CD4-positive, alpha-beta T cell treated with Interferon alpha-2 for 1 hour (primary cell): Measurements from ENCODE around the gene TTLL8.
A peak's percentile ranks its signal among the peaks of the same experiment; 100 is the strongest.
"Not testable (repeated sequence)": the region's sequence is repeated elsewhere in the genome, so short reads cannot be mapped to it uniquely, and the experiment has no call there.

Source experiments
- DNase-seq, 2 donors: peaks; one replicate each; pipeline ENCODE4 v3.0.0-alpha.2; 2020 to 2022

Gene TTLL8

DNA sequence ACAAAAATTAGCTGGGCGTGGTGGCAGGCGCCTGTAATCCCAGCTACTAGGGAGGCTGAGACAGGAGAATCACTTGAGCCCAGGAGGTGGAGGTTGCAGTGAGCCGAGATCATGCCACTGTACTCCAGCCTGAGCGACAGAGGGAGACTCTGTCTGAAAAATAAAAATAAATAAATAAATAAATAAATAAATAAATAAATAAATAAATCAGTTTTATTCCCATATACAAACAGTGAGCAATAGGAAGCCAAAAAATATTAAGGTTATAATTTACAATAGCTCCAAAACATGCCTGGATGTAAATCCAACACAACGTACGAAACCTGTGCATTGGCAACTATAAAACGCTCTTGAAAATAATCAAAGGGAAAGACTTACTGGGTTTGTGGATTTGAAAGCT lies 76.3 kb downstream of the TTLL8 start:
- DNase-seq, result not testable (repeated sequence)

DNA sequence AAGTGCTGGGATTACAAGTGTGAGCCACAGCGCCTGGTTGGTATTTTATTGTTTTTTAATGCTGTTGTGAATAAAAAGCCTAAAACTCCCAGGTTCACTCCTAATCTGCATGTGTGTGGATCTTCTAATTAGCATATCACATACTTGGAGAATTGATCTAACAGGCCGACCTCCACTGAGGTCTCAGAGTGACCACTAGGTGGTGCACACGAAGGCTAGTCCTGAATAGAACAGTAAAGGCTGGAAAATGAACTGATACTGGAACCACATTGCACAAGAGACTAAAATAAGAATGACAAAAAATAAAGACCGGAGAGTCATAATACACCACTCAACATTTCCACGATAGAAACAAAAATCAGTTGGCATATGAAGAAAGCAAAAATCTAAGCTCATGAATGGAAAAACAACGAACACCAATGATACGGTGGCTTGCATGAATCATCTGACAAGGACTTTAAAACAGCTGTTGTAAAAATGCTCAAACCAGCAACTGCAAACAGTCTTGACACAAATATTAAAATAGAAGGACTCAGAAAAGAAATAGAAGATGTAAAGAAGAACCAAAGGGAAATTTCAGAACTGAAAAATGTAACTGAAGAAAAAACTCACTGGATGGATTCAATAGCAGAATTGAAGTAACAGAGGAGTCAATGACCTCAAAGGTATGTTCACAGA lies 78.4 kb downstream of the TTLL8 start:
- peak in 1 of 2 donors; percentile 56 for DNase-seq

DNA sequence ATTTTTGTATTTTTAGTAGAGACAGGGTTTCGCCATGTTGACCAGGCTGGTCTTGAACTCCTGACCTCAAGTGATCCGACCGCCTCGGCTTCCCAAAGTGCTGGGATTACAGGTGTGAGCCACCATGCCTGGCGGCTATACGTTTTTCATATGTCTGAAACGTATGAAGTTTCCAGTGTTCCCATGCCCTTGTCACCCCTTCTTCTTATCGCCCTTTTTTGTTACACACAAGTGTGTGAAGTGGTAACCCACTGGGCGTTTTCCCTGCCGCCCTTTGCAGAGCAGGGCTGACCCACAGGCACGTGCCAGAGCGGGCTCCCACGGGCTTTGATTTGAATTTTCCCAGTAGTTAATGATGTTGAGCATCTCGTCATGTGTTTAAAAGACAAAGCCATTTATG lies 80.5 kb downstream of the TTLL8 start:
- no peak for DNase-seq

DNA sequence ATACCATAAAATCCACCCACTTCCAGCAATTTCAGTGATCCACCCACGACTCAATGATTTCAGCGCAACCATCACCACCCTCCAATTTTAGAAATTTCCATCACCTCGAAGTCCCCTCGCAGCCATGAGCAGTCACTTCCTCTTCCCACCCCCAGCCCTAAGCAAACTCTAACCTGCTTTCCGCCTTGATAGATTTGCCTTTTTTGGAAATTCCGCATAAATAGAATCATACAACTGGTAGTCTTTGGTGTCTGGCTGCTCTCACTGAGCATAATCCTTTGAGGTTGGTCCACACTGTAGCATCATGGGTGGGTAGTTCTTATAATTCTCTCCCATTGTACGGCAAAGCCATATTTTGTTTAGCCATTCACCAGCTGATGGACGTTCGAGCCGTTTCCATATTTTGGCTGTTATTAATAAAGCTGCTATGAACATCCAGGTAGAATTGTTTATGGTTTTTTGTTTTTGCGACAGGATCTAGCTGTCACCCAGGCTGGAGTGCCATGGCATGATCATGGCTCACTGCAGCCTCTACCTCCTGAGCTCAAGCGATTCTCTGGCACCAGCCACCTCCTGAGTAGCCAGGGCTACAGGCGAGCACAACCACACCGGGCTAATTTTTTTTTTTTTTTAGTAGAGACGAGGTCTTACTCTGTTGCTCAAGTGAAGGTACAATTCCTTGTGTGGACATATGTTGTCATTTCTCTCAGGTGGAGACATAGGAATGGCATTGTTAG lies 81.5 kb downstream of the TTLL8 start:
- DNase-seq, result peak; percentile 55 to 78

DNA sequence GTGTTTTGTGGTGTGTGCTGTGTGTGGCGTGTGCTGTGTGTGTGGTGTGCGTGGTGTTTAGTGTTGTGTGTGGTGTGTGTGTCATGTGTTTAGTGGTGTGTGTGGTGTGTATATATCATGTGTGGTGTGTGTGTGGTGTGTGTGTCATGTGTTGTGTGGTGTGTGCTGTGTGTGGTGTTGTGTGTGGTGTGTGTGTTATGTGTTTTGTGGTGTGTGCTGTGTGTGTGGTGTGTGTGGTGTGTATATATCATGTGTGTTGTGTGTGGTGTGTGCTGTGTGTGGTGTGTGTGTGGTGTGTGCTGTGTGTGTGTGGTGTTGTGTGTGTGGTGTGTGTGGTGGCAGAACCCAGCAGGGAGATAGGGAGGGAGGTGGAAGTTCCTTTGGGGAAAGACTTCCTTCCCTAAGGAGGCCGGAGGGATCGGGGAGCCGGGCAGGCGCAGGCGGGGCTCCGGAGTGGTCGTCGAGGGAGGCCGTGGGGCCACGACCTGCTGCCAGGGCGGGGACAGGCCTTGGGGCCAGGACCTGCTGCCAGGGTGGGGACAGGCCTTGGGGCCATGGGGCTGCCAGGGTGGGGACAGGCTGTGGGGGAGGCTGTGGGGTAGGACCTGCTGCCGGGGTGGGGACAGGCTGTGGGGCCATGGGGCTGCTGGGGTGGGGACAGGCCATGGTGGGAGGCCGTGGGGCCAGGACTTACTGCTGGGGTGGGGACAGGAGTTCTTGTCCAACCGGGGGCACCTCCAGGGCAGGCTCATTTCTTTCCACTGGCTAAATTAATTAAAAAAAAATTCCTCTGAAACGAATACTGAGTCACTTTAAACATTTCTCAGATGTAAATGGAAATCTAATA lies 82.3 kb downstream of the TTLL8 start:
- peak in 1 of 2 donors; percentile 35 for DNase-seq

DNA sequence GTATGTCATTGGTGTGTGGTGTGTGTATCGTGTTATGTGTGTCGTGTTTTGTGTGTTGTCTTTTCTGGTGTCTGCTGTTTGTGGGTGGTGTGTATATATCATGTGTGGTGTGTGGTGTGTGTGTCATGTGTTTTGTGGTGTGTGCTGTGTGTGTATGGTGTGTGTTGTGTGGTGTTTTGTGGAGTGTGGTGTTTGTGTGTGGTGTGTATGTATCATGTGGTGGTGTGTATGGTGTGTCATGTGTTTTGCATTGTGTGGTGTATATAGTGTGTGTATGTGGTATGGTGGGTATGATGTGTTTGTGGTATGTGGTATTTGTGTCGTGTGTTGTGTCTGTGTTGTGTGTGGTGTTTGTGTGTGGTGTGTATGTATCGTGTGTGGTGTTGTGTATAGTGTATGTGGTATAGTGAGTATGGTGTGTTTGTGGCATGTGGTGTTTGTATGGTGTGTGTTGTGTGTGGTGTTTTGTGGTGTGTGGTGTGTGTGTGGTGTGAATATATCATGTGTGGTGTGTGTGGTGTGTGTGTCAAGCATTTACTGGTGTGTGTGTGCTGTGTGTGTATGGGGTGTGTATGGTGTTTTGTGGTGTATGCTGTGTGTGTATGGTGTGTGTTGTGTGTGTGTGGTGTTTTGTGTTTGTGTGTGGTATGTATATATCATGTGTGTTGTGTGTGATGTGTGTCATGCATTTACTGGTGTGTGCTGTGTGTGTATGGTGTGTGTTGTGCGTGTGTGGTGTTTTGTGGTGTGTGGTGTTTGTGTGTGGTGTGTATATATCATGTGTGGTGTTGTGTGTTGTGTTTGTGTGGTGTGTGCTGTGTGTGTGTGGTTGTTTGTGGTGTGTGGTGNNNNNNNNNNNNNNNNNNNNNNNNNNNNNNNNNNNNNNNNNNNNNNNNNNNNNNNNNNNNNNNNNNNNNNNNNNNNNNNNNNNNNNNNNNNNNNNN lies 84.8 kb downstream of the TTLL8 start:
- DNase-seq, result peak in 1 of 2 donors; percentile 18

DNA sequence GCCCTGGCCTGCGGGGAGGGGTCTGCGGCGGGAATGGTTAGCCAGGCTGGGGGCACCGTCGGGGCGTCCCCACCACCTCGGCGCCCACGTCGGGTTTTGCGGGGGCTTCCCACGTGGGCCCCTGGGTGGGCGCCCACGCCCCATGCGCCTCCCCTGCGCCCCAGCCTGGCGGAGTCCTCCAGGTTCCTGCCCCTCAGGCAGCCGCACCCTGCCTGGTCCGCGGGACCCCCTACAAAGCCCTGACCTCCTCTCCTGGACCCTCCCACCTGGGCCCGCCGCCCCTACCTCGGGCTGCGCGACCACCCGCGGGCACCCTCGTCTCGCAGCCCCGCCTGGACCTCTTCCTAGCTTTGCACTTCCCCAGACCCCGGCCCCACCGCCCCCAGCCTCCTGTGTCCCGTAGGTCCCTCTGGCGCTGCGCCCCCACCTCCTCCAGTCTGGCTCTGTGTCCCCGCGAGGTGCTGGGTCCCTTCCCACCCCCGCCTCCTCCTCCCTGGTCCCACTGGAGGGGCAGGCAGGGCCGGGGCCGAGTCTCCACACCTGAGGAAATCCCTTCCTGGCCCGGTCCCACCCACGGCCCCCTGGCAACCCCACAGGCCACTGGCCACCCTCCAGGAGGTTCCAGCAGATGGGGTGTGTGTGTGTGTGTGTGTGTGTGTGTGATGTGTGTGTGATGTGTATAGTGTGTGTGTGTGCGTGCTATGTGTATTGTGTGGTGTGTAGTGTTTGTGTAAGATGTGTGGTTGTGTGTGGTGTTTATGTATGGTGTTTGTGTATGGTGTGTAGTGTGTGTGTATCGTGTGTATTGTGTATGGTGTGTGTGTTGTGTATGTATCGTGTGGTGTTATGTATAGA lies 85.7 kb downstream of the TTLL8 start:
- no peak for DNase-seq

DNA sequence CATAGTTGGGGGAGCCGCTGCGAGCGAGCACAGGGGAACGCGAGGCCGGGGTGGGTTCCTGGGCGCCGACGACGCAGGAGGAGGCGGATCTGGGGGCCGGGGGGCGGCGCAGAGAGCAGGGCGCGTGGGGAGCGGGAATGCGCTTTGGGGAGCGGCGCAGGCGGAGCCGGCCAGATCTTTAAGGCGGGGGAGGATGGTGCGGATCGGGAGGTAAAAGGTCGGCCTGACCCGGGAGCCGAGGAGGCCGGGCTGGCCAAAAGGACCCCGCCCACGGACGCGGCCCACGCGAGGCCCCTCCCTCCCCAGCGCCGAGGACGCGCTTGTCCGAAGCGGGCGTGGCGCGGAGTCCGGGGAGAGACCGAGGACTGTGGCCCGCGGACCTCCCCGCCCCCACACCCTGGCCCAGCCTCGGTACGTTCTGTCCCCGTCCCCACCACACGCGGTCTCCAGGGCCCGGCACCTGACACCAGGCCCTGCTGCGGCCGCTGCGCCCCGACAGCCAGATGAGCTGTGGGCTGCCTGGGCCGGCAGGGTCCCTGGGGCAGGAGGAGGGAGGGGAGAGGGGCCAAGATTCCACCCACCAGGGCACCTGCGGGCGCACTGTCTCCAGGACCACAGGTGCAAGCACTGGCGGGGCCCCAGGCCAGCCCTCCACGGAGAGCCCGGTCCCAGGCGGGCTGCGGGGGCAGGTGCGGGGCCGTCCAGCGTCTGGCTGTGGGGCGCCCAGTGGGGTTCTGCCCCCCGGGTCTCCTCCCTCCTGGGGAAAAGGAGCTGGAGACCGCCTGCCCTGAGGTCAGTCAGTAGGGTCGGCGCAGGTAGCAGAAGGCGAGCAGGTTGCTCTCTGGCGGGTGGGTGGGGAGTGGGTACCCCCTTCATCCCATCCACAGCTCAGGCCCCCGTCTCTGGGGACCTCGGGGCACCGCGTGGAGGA lies 86.6 kb downstream of the TTLL8 start:
- peak; percentile 33 to 60 for DNase-seq

DNA sequence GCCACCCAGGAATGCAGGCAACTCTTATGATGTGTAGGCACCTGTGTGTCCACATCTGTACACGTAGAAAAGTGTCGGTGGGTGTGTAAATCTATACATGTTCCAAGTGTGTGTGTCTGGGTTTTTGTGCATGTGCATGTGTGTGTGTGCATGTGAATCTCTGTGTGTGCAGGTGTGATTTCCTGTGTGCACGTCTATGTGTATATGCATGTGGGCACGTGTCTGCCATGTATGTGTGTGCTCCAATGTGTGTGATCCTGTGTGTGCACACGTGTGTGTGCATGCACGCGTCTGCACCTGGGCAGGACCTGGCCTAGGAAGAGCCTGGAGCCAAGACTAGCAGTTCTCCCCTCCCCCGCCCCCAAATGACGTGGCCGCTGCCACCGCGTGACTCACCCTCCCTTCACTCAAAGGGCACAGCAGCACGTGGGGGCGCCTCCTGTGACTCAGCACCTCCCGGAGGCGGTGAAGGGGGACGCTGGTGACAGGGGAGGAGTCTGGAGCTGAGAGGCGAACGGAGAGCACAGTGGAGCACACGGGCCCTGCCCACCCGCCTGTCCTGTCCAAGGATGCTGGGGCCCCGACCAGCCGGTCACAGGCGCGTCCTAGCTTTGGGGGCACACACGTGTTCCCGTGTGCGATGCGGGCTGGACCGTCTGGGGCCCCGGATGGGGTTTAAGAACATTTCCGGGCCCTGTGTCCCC lies 87.4 kb downstream of the TTLL8 start:
- DNase-seq, result peak; percentile 93 to 94

DNA sequence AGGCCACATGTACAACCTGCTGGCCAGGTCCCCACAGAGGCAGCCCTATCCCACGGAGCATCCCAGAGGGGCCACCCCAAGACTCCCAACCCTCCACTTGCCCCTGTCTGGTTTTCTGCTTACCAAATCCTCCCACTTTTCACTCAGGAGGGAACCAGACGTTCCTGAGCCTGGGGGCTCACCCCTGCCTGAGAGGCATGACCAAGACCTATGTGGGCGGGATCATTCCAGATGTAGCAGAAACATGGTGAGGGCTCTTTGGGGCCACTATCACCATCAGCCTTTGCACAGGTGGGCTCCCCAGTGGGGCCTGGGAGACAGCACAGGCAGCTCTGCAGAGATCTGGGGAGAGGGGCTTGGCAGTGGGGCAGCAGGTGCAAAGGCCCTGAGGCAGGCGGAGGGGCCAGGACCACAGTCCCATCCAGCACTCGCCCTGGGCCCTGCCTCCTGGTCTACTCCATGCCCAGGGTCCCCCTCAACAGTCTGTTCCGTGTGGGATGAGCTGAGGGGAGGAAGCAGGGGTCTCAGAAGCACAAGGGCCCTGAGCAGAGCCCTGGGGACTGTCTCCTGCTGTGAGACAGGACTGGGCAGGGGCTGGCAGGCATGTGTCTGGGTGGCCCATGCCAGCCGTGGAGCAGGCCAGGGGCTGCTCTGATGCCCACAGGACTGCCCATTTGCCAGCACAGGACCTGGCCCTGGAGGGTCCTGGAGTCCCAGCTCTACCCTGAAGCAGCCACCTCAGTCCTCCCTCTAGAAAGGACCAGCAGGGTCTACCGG lies 88.2 kb downstream of the TTLL8 start:
- no peak for DNase-seq

DNA sequence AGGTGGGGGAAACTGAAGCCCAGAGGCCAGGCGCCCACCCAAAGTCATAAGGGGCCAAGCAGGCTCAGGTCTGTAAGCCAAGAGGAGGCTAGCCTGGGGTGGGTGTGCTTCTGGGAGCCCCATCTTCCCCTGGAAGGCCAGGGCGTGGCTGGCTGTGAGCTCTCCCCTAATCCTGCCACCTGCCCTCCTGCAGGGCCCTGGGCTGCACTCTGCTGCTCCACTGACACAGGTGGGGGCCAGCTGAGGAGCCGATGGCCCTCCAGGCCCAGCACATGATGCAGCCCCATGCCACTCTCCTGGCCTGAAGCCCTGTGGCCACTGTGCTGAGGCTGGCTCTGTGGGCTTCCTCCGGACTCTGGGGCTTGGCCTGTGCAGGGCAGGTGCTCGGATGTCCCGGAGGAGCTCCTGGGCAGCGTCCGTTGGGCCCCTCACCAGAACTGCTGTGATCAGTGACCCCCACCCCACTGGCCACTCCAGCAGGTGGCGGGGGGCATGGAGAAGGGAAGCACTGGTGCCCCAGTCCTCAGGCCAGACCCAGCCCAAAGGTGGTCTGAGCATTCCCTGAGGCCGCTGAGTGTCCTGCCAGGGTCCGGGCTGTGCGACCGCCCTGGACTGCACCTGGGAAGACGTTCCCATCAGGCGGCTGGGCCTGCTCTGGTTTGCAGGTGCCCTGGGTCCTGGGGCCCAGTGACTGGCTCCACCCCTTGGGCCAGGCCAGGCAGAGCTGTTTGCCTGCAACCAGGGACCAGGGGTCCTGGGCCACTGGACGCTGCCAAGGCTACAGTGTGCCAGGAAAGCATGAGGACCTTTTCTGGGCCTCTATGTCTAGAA lies 89.1 kb downstream of the TTLL8 start:
- DNase-seq, result peak; percentile 1 to 16
